SU-DHL-6 (cell line): ENCODE results near the gene TTLL11.

ENCODE experiments used
- H2AFZ ChIP-seq: fragments of 200-600 bp; sonication (generic); 2 replicates; pipeline ENCODE4 v1.6.1; 2014; ENCODE audit warnings: low read depth, mild to moderate bottlenecking, moderate library complexity, mixed read lengths, antibody characterized with exemption, low read length; ENCODE audit not compliant: severe bottlenecking
- H3F3A ChIP-seq: fragments of 200-600 bp; shearing (Covaris generic); 2 replicates; pipeline ENCODE4 v1.6.0; 2016; ENCODE audit warnings: antibody characterized with exemption, mild to moderate bottlenecking; ENCODE audit not compliant: insufficient read depth
- H3K27ac ChIP-seq: fragments of 200-600 bp; sonication (generic); 2 replicates; pipeline ENCODE4 v1.5.1; 2016; ENCODE audit warnings: low read depth, mild to moderate bottlenecking, low read length, moderate library complexity, mixed read lengths
- H3K27me3 ChIP-seq: fragments of 200-600 bp; sonication (generic), shearing (Covaris generic); 2 replicates; pipeline ENCODE4 v1.6.0; 2014; ENCODE audit warnings: mild to moderate bottlenecking, low read length
- H3K36me3 ChIP-seq: fragments of 200-600 bp; sonication (generic); 2 replicates; pipeline ENCODE4 v1.6.1; 2014; ENCODE audit warnings: mild to moderate bottlenecking, low read length, mixed read lengths
- H3K4me2 ChIP-seq: fragments of 300-600, 200-600 bp; shearing (Covaris generic), sonication (generic); 2 replicates; pipeline ENCODE4 v1.6.0; 2014; ENCODE audit warnings: low read length, low read depth, mild to moderate bottlenecking; ENCODE audit not compliant: poor library complexity, severe bottlenecking
- H3K4me3 ChIP-seq: fragments of 200-600 bp; sonication (generic); 2 replicates; pipeline ENCODE4 v1.5.1; 2014; ENCODE audit warnings: antibody characterized with exemption, low read length, mild to moderate bottlenecking, mixed read lengths; ENCODE audit not compliant: insufficient read depth, poor library complexity, severe bottlenecking
- H3K79me2 ChIP-seq: fragments of 200-600 bp; sonication (generic); 2 replicates; pipeline ENCODE4 v1.6.1; 2014; ENCODE audit warnings: mild to moderate bottlenecking, low read length, moderate library complexity; ENCODE audit not compliant: insufficient read depth
- H3K9ac ChIP-seq: fragments of 200-600 bp; sonication (generic); 2 replicates; pipeline ENCODE4 v1.7.0; 2014; ENCODE audit warnings: mild to moderate bottlenecking, low read length
- H3K9me2 ChIP-seq: fragments of 200-600 bp; sonication (generic); replicated peaks from 2 replicates; pipeline ENCODE4 v1.6.1; 2014; ENCODE audit warnings: low read length; ENCODE audit not compliant: insufficient read depth
- H3K9me3 ChIP-seq: fragments of 200-600 bp; sonication (generic); 2 replicates; pipeline ENCODE4 v1.6.1; 2014; ENCODE audit warnings: low read length, mixed read lengths; ENCODE audit not compliant: insufficient read depth
- H4K20me1 ChIP-seq: fragments of 200-600 bp; sonication (generic); 2 replicates; pipeline ENCODE4 v1.6.1; 2014; ENCODE audit warnings: low read depth, mild to moderate bottlenecking, antibody characterized with exemption, low read length, moderate library complexity, mixed read lengths
- CTCF ChIP-seq: fragments of 200-600 bp; sonication (generic); IDR thresholded peaks from one replicate; pipeline ENCODE4 v1.5.1; 2017; ENCODE audit warnings: antibody characterized with exemption, mild to moderate bottlenecking, low read length, moderate library complexity; ENCODE audit not compliant: insufficient read depth, poor library complexity, severe bottlenecking
- EZH2phosphoT487 ChIP-seq: fragments of 200-600 bp; sonication (generic), shearing (Covaris generic); conservative IDR thresholded peaks from 2 replicates; pipeline ENCODE4 v1.6.1; 2018; ENCODE audit warnings: mild to moderate bottlenecking, antibody characterized with exemption, low read length, moderate library complexity, mixed read lengths

The TTLL11 gene

GRCh38 chr9:122050167-122050566 lies 42.9 kb downstream of the TTLL11 start:
- Histone ChIP-seq H3K79me2 (no peaks in the 10 kb centered on the region), H3K4me2 (no peak overlapping the region), H3K36me3 (no peaks in the 10 kb centered on the region), H3F3A (no peaks in the 10 kb centered on the region), H3K9me3 (no peaks in the 10 kb centered on the region), H3K27me3 (no peaks in the 10 kb centered on the region), H4K20me1 (no peaks in the 10 kb centered on the region), H3K4me3 (no peak overlapping the region), H2AFZ (no peak overlapping the region), H3K9me2 (no peaks in the 10 kb centered on the region), H3K9ac (no peak overlapping the region), H3K27ac (no peak overlapping the region)
- TF ChIP-seq CTCF (no peak), EZH2phosphoT487 (no peak)

- H3K9ac ChIP-seq: no peak overlapping the region
These were observed 51.1 kb downstream of the TTLL11 start for GRCh38 chr9:122042056-122042455.

GRCh38 chr9:122040561-122041242 lies 52.4 kb downstream of the TTLL11 start:
- no peaks in the 10 kb centered on the region for H3K9me2 ChIP-seq
- H3K79me2 ChIP-seq: no peaks in the 10 kb centered on the region
- no peak overlapping the region for H2AFZ ChIP-seq
- no peak overlapping the region for H3K4me3 ChIP-seq
- H3K27me3 ChIP-seq: no peaks in the 10 kb centered on the region
- H3K36me3 ChIP-seq: no peaks in the 10 kb centered on the region
- H3K27ac ChIP-seq: no peak overlapping the region
- no peaks in the 10 kb centered on the region for H3K9me3 ChIP-seq
- TF ChIP-seq CTCF (no peak), EZH2phosphoT487 (no peak)
- H3K9ac ChIP-seq: no peak overlapping the region
- H4K20me1 ChIP-seq: no peaks in the 10 kb centered on the region
- no peaks in the 10 kb centered on the region for H3F3A ChIP-seq
- H3K4me2 ChIP-seq: no peak overlapping the region

More at GRCh38 chr9:122042056-122042455, 51.1 kb downstream of the TTLL11 start:
- Histone ChIP-seq H3K79me2 (no peaks in the 10 kb centered on the region), H3K4me3 (no peak overlapping the region), H3K9me3 (no peaks in the 10 kb centered on the region), H3K36me3 (no peaks in the 10 kb centered on the region), H3F3A (no peaks in the 10 kb centered on the region), H4K20me1 (no peaks in the 10 kb centered on the region), H3K27me3 (no peaks in the 10 kb centered on the region), H3K4me2 (no peak overlapping the region), H3K27ac (no peak overlapping the region), H2AFZ (no peak overlapping the region), H3K9me2 (no peaks in the 10 kb centered on the region)
- TF ChIP-seq EZH2phosphoT487 (no peak), CTCF (no peak)
